Neuronal stem cell (in vitro differentiated cells): ENCODE data around the gene OR2V2.

ENCODE experiments used
- DNase-seq: peaks from one replicate; pipeline ENCODE4 v3.0.0-alpha.2; 2013; ENCODE audit warnings: low spot score
- H2AFZ ChIP-seq: one replicate; pipeline ENCODE4 v1.6.1; 2013; ENCODE audit warnings: mild to moderate bottlenecking, low read length, inconsistent platforms
- H2AK5ac ChIP-seq: 2 replicates; pipeline ENCODE4 v1.6.1; 2013; ENCODE audit warnings: low read depth, mild to moderate bottlenecking, inconsistent platforms, low read length, moderate library complexity, mixed read lengths
- H2BK120ac ChIP-seq: 2 replicates; pipeline ENCODE4 v1.6.1; 2013; ENCODE audit warnings: low read depth, mild to moderate bottlenecking, inconsistent platforms, low read length, moderate library complexity, mixed read lengths
- H2BK12ac ChIP-seq: one replicate; pipeline ENCODE4 v1.6.1; 2013; ENCODE audit warnings: low read length, inconsistent platforms
- H2BK15ac ChIP-seq: 2 replicates; pipeline ENCODE4 v1.6.1; 2013; ENCODE audit warnings: mild to moderate bottlenecking, low read length, inconsistent platforms, mixed read lengths
- H2BK5ac ChIP-seq: one replicate; pipeline ENCODE4 v1.6.1; 2013; ENCODE audit warnings: inconsistent platforms, mild to moderate bottlenecking, low read length, moderate library complexity
- H3K14ac ChIP-seq: one replicate; pipeline ENCODE4 v1.6.1; 2013; ENCODE audit warnings: low read length, inconsistent platforms
- H3K18ac ChIP-seq: 2 replicates; pipeline ENCODE4 v1.6.1; 2013; ENCODE audit warnings: low read length, inconsistent platforms
- H3K23ac ChIP-seq: 2 replicates; pipeline ENCODE4 v1.6.1; 2013; ENCODE audit warnings: low read depth, mild to moderate bottlenecking, mixed read lengths, low read length, inconsistent platforms; ENCODE audit not compliant: poor library complexity
- H3K27ac ChIP-seq: replicated peaks from 3 replicates; pipeline ENCODE4 v1.5.1; 2013; ENCODE audit warnings: low read length, inconsistent platforms
- H3K27me3 ChIP-seq, 3 experiments: 2 replicates each; pipeline ENCODE4 v1.6.1; 2013; ENCODE audit warnings: low read length in 3 of 3, mild to moderate bottlenecking in 2 of 3, inconsistent platforms in 1 of 3, low read depth in 1 of 3, mixed read lengths in 1 of 3, moderate library complexity in 1 of 3; ENCODE audit not compliant: control insufficient read depth in 3 of 3, insufficient read depth in 3 of 3
- H3K36me3 ChIP-seq, 2 donors: replicated peaks in 1 of 2; 2 replicates each; pipeline ENCODE4 v1.6.1; 2013; ENCODE audit warnings: low read length in 2 of 2; ENCODE audit not compliant: control insufficient read depth in 2 of 2, insufficient read depth in 2 of 2
- H3K4ac ChIP-seq: 2 replicates; pipeline ENCODE4 v1.6.1; 2013; ENCODE audit warnings: inconsistent platforms, mild to moderate bottlenecking, low read length, moderate library complexity
- H3K4me1 ChIP-seq, 2 donors: 1 replicate in 1 of 2; 2 replicates in 1 of 2; pipeline ENCODE4 v1.6.1; 2013; ENCODE audit warnings: low read length in 2 of 2, low read depth in 1 of 2; ENCODE audit not compliant: control insufficient read depth in 2 of 2, insufficient read depth in 1 of 2
- H3K4me2 ChIP-seq: one replicate; pipeline ENCODE4 v1.6.1; 2013; ENCODE audit warnings: mild to moderate bottlenecking, low read length, inconsistent platforms; ENCODE audit not compliant: insufficient read depth, poor library complexity, severe bottlenecking
- H3K4me3 ChIP-seq, 2 donors: 2 replicates each; pipeline ENCODE4 v1.5.1; 2013; ENCODE audit warnings: low read length in 2 of 2, mild to moderate bottlenecking in 2 of 2, inconsistent platforms in 1 of 2, moderate library complexity in 1 of 2
- H3K79me1 ChIP-seq: one replicate; pipeline ENCODE4 v1.6.1; 2013; ENCODE audit warnings: low read depth, mild to moderate bottlenecking, inconsistent platforms, low read length, moderate library complexity
- H3K9ac ChIP-seq: one replicate; pipeline ENCODE4 v1.6.1; 2013; ENCODE audit warnings: mild to moderate bottlenecking, low read depth, low read length, inconsistent platforms; ENCODE audit not compliant: poor library complexity
- H3K9me3 ChIP-seq, 2 donors: replicated peaks in 1 of 2; 2 replicates each; pipeline versions ENCODE3 to v1.6.1; 2013; ENCODE audit warnings: low read length in 2 of 2, mild to moderate bottlenecking in 2 of 2, inconsistent platforms in 1 of 2, low read depth in 1 of 2, mixed read lengths in 1 of 2, moderate library complexity in 1 of 2; ENCODE audit not compliant: control insufficient read depth in 2 of 2, insufficient read depth in 1 of 2
- H4K8ac ChIP-seq: one replicate; pipeline ENCODE4 v1.6.1; 2013; ENCODE audit warnings: low read depth, mild to moderate bottlenecking, inconsistent platforms, low read length, moderate library complexity
- H4K91ac ChIP-seq: one replicate; pipeline ENCODE4 v1.6.1; 2013; ENCODE audit warnings: low read length, low read depth, mild to moderate bottlenecking, inconsistent platforms; ENCODE audit not compliant: poor library complexity
- WGBS, 2 donors: extraction: QIAGEN DNeasy Blood & Tissue Kit; methylation state at CpG; one replicate each; pipeline ENCODE4 v1.1.7; 2013; ENCODE audit warnings: missing lambda C conversion rate in 2 of 2, mixed read lengths in 1 of 2; ENCODE audit not compliant: insufficient read length in 2 of 2, insufficient replicate concordance in 1 of 2; ENCODE audit errors: extremely low coverage in 2 of 2; 5-methylcytosine and 5-hydroxymethylcytosine counted together

Gene OR2V2

DNA sequence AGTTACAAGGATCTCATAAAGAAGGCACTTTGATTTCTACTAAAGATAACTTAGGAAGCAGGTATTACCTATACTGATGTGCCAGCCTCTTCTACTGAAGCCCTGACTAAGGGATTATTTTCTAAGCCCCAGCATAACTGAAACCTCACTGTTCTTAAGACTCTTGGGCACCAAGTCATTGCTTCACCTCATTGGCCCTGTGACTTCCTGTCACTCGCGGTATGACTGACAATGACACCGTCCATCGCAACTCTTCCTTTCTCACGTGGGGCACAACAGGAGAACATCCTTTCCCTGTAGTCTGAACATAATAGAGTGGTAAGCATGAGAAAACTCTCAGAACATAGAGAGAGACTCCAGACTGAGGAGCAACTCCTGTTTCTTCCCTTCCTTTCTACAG lies 6.4 kb downstream of the OR2V2 start:
- Histone ChIP-seq H3K4me2 (no peak overlapping the region), H3K9me3 (peaks cover 0 to 2% of the 10 kb centered on the region in 2 donors), H3K4me1 (peaks cover 0 to 1% of the 10 kb centered on the region in 2 donors), H2AFZ (no peak overlapping the region), H3K14ac (no peak overlapping the region), H3K27me3 (peaks cover 0 to 8% (median 0%) of the 10 kb centered on the region in 3 experiments), H3K4me3 (no peak overlapping the region), H2BK12ac (no peak overlapping the region), H3K36me3 (no peaks in the 10 kb centered on the region), H3K18ac (no peak overlapping the region), H4K91ac (no peak overlapping the region), H3K9ac (no peak overlapping the region), H3K79me1 (no peaks in the 10 kb centered on the region), H2BK15ac (no peak overlapping the region), H2BK5ac (no peak overlapping the region), H4K8ac (no peak overlapping the region), H3K4ac (no peak overlapping the region), H3K27ac (no peak overlapping the region), H2BK120ac (no peak overlapping the region), H2AK5ac (no peak overlapping the region), H3K23ac (no peak overlapping the region)
- WGBS, 2 donors: no CpG with 5 or more reads among the region's 5 CpGs
- DNase-seq: no peak

DNA sequence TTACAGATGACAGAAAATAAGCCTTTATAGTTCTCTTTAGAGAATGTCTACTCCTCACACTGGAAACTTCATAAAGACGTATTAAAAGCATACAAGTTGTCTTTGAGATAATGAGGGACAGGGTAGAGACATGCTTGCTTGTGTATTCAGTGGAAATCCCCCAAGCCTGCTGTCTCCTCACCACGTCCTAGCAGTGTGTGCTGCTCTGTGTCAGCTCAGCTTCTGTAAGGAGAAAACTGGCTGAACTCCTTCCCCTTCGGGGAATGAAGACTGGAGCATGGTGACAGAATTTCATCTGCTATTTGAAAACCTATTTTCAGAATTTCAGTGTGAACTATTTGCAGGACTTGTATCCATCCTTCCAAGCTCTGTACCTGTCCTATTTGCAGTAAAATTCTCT lies 9.4 kb downstream of the OR2V2 start:
- H2BK5ac ChIP-seq: no peak overlapping the region
- no peak overlapping the region for H3K9ac ChIP-seq
- no peak overlapping the region for H4K8ac ChIP-seq
- WGBS, 2 donors: no CpG with 5 or more reads among the region's 3 CpGs
- H2BK12ac ChIP-seq: no peak overlapping the region
- H3K4me2 ChIP-seq: no peak overlapping the region
- H3K27me3 ChIP-seq: no peaks in the 10 kb centered on the region
- no peak overlapping the region for H3K14ac ChIP-seq
- H3K23ac ChIP-seq: no peak overlapping the region
- no peak overlapping the region for H3K4ac ChIP-seq
- no peaks in the 10 kb centered on the region for H3K79me1 ChIP-seq
- no peaks in the 10 kb centered on the region for H3K36me3 ChIP-seq
- H3K4me3 ChIP-seq: no peak overlapping the region
- no peak overlapping the region for H4K91ac ChIP-seq
- H2AFZ ChIP-seq: no peak overlapping the region
- no peak overlapping the region for H3K18ac ChIP-seq
- H3K4me1 ChIP-seq: peaks cover 3 to 9% of the 10 kb centered on the region in 2 donors
- H2BK120ac ChIP-seq: no peak overlapping the region
- no peak overlapping the region for H2AK5ac ChIP-seq
- no peak for DNase-seq
- no peak overlapping the region for H3K27ac ChIP-seq
- no peak overlapping the region for H2BK15ac ChIP-seq
- H3K9me3 ChIP-seq: peaks cover 0 to 2% of the 10 kb centered on the region in 2 donors

DNA sequence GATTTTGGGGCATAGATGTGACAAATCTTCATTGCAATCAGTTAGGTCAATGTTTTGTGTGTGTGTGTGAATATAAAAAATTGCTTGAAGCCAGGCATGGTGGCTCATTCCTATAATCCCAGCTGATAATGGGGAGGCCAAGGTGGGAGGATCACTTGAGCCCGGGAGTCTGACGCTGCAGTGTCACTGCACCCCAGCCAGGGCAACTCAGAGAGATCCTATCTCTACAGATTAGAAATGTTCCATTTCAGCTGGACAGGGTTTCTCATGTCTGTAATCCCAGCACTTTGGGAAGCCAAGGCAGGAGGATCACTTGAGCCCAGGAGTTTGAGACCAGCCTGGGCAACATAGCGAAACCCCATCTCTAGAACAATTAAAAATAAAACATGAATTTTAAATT lies 11.5 kb downstream of the OR2V2 start:
- peaks cover 0 to 2% of the 10 kb centered on the region in 2 donors for H3K9me3 ChIP-seq
- no peak overlapping the region for H2AK5ac ChIP-seq
- no peaks in the 10 kb centered on the region for H3K79me1 ChIP-seq
- H3K4me1 ChIP-seq: peaks cover 3 to 9% of the 10 kb centered on the region in 2 donors
- no peak overlapping the region for H4K8ac ChIP-seq
- no peak overlapping the region for H2BK120ac ChIP-seq
- H3K27ac ChIP-seq: no peak overlapping the region
- H2AFZ ChIP-seq: no peak overlapping the region
- no peak overlapping the region for H3K14ac ChIP-seq
- no CpG with 5 or more reads among the region's 3 CpGs for WGBS, 2 donors
- no peak overlapping the region for H3K18ac ChIP-seq
- no peak overlapping the region for H3K9ac ChIP-seq
- no peak overlapping the region for H4K91ac ChIP-seq
- no peak overlapping the region for H2BK15ac ChIP-seq
- no peak overlapping the region for H3K4me2 ChIP-seq
- H3K27me3 ChIP-seq: peaks cover 0 to 7% (median 0%) of the 10 kb centered on the region in 3 experiments
- H2BK12ac ChIP-seq: no peak overlapping the region
- H3K23ac ChIP-seq: no peak overlapping the region
- no peak overlapping the region for H3K4me3 ChIP-seq
- no peak for DNase-seq
- H3K36me3 ChIP-seq: no peaks in the 10 kb centered on the region
- H3K4ac ChIP-seq: no peak overlapping the region
- no peak overlapping the region for H2BK5ac ChIP-seq

DNA sequence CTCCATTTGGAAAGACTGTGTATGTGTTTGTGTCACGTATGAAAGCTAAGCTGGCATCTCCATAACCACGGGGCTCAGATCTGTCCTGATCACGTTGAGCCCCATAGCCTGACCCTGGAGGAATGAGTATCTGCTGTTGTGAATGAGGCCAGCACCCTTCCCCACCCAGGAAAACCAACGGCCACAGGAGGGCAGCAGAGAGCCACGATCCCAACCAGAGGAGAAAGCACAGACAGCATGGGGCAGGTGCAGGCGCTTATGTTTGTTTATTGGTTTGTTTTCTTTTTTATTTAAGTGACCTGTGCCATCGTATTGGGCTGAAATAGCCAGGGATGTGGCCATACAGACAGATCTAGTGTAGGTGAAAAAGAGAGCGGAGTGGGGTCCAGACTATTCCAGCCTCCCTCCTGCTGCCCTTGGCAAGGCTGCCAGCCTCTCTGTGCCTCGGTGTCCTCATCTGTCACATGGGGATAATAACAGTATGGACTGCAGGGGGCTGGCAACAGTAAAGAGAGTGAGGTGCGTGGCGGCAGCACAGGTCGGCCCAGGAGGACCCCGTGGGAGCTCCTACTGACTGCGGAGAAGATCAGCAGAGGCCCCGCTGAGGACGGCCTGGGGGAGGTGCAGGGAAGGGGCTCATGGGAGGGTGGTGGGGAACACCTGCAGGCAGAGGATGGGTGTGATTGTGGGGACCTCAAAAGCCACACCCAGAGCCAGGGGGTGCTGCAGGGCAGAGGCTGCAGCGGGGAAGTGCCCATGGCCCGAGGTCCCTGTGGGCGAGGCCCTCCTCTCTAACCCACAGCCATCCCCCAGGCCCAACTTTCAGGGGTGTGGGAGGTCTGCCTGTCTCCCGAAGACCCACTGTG lies 12.1 kb downstream of the OR2V2 start:
- Histone ChIP-seq H2AFZ (peak overlapping the region; percentile 87), H3K4me2 (no peak overlapping the region), H2BK5ac (no peak overlapping the region), H3K9me3 (peaks cover 0 to 2% of the 10 kb centered on the region in 2 donors), H4K91ac (peak overlapping the region; percentile 89), H2BK120ac (no peak overlapping the region), H3K9ac (peak overlapping the region; percentile 92), H2BK15ac (peak overlapping the region; percentile 98), H3K27ac (peak overlapping the region; percentile 85), H3K14ac (peak overlapping the region; percentile 95), H2BK12ac (peak overlapping the region; percentile 63), H3K27me3 (peaks cover 0 to 7% (median under 1%) of the 10 kb centered on the region in 3 experiments), H2AK5ac (peak overlapping the region; percentile 77), H3K23ac (peak overlapping the region; percentile 92), H3K36me3 (no peaks in the 10 kb centered on the region), H3K4me1 (peaks cover 3 to 9% of the 10 kb centered on the region in 2 donors), H3K18ac (peak overlapping the region; percentile 96), H3K4me3 (peak overlapping the region in 1 of 2 donors; percentile 44), H3K4ac (no peak overlapping the region), H4K8ac (peak overlapping the region; percentile 95), H3K79me1 (no peaks in the 10 kb centered on the region)
- WGBS, 2 donors: no CpG with 5 or more reads among the region's 20 CpGs
- DNase-seq: peak; percentile 82
